WTC11 (cell line): ENCODE data around the gene TCHH. TPM values are rescaled to one million over a fixed set of nuclear protein-coding genes. Genes with fewer than 3 reads are reported as not detected.

ENCODE experiments used
- ATAC-seq: fragments of 200-7000 bp; cut with Tn5 transposase; 2 replicates; pipeline ENCODE4 v1.10.0; 2021; ENCODE audit warnings: mild to moderate bottlenecking, moderate library complexity
- CTCF ChIA-PET: fragments of 300-600 bp; sonication (Branson Sonifier 250); formaldehyde crosslinking; loops from one replicate; lab custom pipeline; 2021; ENCODE audit warnings: antibody characterized with exemption; lab: Charles Lee
- POLR2A ChIA-PET: fragments of 350-600 bp; sonication (Branson Sonifier 250); formaldehyde crosslinking; loops from one replicate; lab custom pipeline; 2021; ENCODE audit warnings: antibody characterized with exemption; lab: Charles Lee
- DNase-seq: peaks from one replicate; pipeline ENCODE4 v3.0.0; 2021; ENCODE audit warnings: low spot score
- H3K27ac Mint-ChIP-seq: 2 replicates; pipeline ENCODE4 v1.8.0; 2021; ENCODE audit warnings: mixed read lengths
- H3K27me3 Mint-ChIP-seq: 2 replicates; pipeline ENCODE4 v1.8.0; 2021; ENCODE audit warnings: low read depth, mild to moderate bottlenecking, moderate library complexity, mixed read lengths
- H3K36me3 Mint-ChIP-seq: 2 replicates; pipeline ENCODE4 v1.8.0; 2021; ENCODE audit warnings: mixed read lengths
- H3K4me1 Mint-ChIP-seq: 2 replicates; pipeline ENCODE4 v1.8.0; 2022; ENCODE audit warnings: mixed read lengths
- H3K4me3 Mint-ChIP-seq: 2 replicates; pipeline ENCODE4 v1.8.0; 2021; ENCODE audit warnings: mild to moderate bottlenecking, moderate library complexity, mixed read lengths
- H3K9me3 Mint-ChIP-seq: 2 replicates; pipeline ENCODE4 v1.8.0; 2021; ENCODE audit warnings: mixed read lengths
- ATF2 ChIP-seq: sonication (generic); formaldehyde crosslinking; IDR thresholded peaks from 2 replicates; pipeline ENCODE4 v1.8.1; 2022; ENCODE audit warnings: low read depth, missing genetic modification reagents, borderline replicate concordance
- ATF3 ChIP-seq: sonication (generic); formaldehyde crosslinking; conservative IDR thresholded peaks from 2 replicates; pipeline ENCODE4 v1.8.1; 2022; ENCODE audit warnings: mild to moderate bottlenecking, missing genetic modification reagents
- CTCF ChIP-seq: fragments of 200-600 bp; IDR thresholded peaks from 2 replicates; pipeline ENCODE4 v1.8.0; 2022; ENCODE audit warnings: antibody characterized with exemption
- E2F1 ChIP-seq: sonication (generic); formaldehyde crosslinking; IDR thresholded peaks from 2 replicates; pipeline ENCODE4 v1.8.0; 2022; ENCODE audit warnings: mild to moderate bottlenecking, missing genetic modification reagents
- EMX1 ChIP-seq: fragments of 250-450 bp; sonication (Bioruptor Pico); IDR thresholded peaks from 2 replicates; pipeline ENCODE4 v1.8.0; 2021; ENCODE audit warnings: mild to moderate bottlenecking
- ERG ChIP-seq: fragments of 250-450 bp; sonication (Bioruptor Pico); IDR thresholded peaks from 2 replicates; pipeline ENCODE4 v1.8.0; 2021; ENCODE audit warnings: mild to moderate bottlenecking
- ETV6 ChIP-seq: sonication (generic); formaldehyde crosslinking; IDR thresholded peaks from 2 replicates; pipeline ENCODE4 v1.8.1; 2022; ENCODE audit warnings: mild to moderate bottlenecking, missing genetic modification reagents
- FOXK1 ChIP-seq: sonication (generic); formaldehyde crosslinking; IDR thresholded peaks from 2 replicates; pipeline ENCODE4 v1.8.0; 2022; ENCODE audit warnings: mild to moderate bottlenecking, moderate library complexity, missing genetic modification reagents
- FOXP1 ChIP-seq: sonication (generic); formaldehyde crosslinking; IDR thresholded peaks from 2 replicates; pipeline ENCODE4 v1.8.0; 2022; ENCODE audit warnings: missing genetic modification reagents, mild to moderate bottlenecking, moderate library complexity, borderline replicate concordance
- HMGA2 ChIP-seq: fragments of 250-450 bp; sonication (Bioruptor Pico); IDR thresholded peaks from 2 replicates; pipeline ENCODE4 v1.4.0; 2021; ENCODE audit warnings: mild to moderate bottlenecking, moderate library complexity
- NFE2L1 ChIP-seq: sonication (generic); formaldehyde crosslinking; IDR thresholded peaks from 2 replicates; pipeline ENCODE4 v1.8.1; 2023; ENCODE audit warnings: missing genetic modification reagents
- NR1H2 ChIP-seq: sonication (generic); formaldehyde crosslinking; IDR thresholded peaks from 2 replicates; pipeline ENCODE4 v1.9.0; 2021; ENCODE audit warnings: mild to moderate bottlenecking, moderate library complexity, missing genetic modification reagents
- PRRX2 ChIP-seq: fragments of 250-450 bp; sonication (Bioruptor Pico); IDR thresholded peaks from 2 replicates; pipeline ENCODE4 v1.8.0; 2021; ENCODE audit warnings: mild to moderate bottlenecking
- SMAD3 ChIP-seq: sonication (generic); formaldehyde crosslinking; IDR thresholded peaks from 2 replicates; pipeline ENCODE4 v1.8.0; 2022; ENCODE audit warnings: missing genetic modification reagents, mild to moderate bottlenecking, borderline replicate concordance
- SP1 ChIP-seq: sonication (generic); formaldehyde crosslinking; conservative IDR thresholded peaks from 2 replicates; pipeline ENCODE4 v1.8.1; 2022; ENCODE audit warnings: missing genetic modification reagents
- USF2 ChIP-seq: sonication (generic); formaldehyde crosslinking; IDR thresholded peaks from 2 replicates; pipeline ENCODE4 v1.8.1; 2023; ENCODE audit warnings: mild to moderate bottlenecking, missing genetic modification reagents, moderate library complexity
- ZBTB43 ChIP-seq: sonication (generic); formaldehyde crosslinking; IDR thresholded peaks from 2 replicates; pipeline ENCODE4 v1.8.1; 2023; ENCODE audit warnings: mild to moderate bottlenecking, missing genetic modification reagents
- ZNF138 ChIP-seq: sonication (generic); formaldehyde crosslinking; conservative IDR thresholded peaks from 2 replicates; pipeline ENCODE4 v1.8.1; 2022; ENCODE audit warnings: mild to moderate bottlenecking, moderate library complexity, missing genetic modification reagents
- ZNF263 ChIP-seq: sonication (generic); formaldehyde crosslinking; IDR thresholded peaks from 2 replicates; pipeline ENCODE4 v1.8.1; 2022; ENCODE audit warnings: low read depth, mild to moderate bottlenecking, moderate library complexity, missing genetic modification reagents
- ZNF396 ChIP-seq: fragments of 250-450 bp; sonication (Bioruptor Pico); IDR thresholded peaks from 2 replicates; pipeline ENCODE4 v1.8.0; 2021; ENCODE audit warnings: mild to moderate bottlenecking, moderate library complexity, borderline replicate concordance
- ZNF423 ChIP-seq: fragments of 250-450 bp; sonication (Bioruptor Pico); IDR thresholded peaks from 2 replicates; pipeline ENCODE4 v2.1.2; 2022; ENCODE audit warnings: mild to moderate bottlenecking, moderate library complexity
- ZNF512 ChIP-seq: sonication (generic); formaldehyde crosslinking; IDR thresholded peaks from 2 replicates; pipeline ENCODE4 v1.8.1; 2022; ENCODE audit warnings: missing genetic modification reagents, borderline replicate concordance
- ZNF671 ChIP-seq: fragments of 250-450 bp; sonication (Bioruptor Pico); IDR thresholded peaks from 2 replicates; pipeline ENCODE4 v1.8.0; 2021; ENCODE audit warnings: mild to moderate bottlenecking
- total RNA-seq: library from RNA; stranded (reverse); gene quantifications from 3 replicates; pipeline ENCODE4 v1.2.3, GENCODE V29; 2021

TCHH gene
- total RNA-seq, 1 experiment from 2014 or later, result 0.04 TPM

GRCh38 chr1:152125834-152126443 is 10.7 kb upstream of the TCHH start:
- DNase-seq (no peak), ATAC-seq (no peak)
- H3K27ac Mint-ChIP-seq, result no peak overlapping the region
- peaks cover 29% of the 10 kb centered on the region for H3K27me3 Mint-ChIP-seq
- peaks cover 8% of the 10 kb centered on the region; the same call in 1 of the 2 replicates for H3K4me1 Mint-ChIP-seq
- H3K4me3 Mint-ChIP-seq, result no peak overlapping the region
- peaks cover 62% of the 10 kb centered on the region for H3K9me3 Mint-ChIP-seq
- POLR2A ChIA-PET, result no interaction called here
- peaks cover 11% of the 10 kb centered on the region for H3K36me3 Mint-ChIP-seq
- TF ChIP-seq SMAD3, result no peak
- TF ChIP-seq USF2 (CRISPR knock-in tag), result no peak
- no peak for TF ChIP-seq ATF3 (CRISPR knock-in tag)
- no peak for TF ChIP-seq SP1 (CRISPR knock-in tag)
- no peak for TF ChIP-seq HMGA2 (CRISPR knock-in tag)
- no peak for TF ChIP-seq ZNF671
- no peak for TF ChIP-seq FOXP1 (CRISPR knock-in tag)
- no peak for TF ChIP-seq ZBTB43
- TF ChIP-seq EMX1 (CRISPR knock-in tag), result no peak
- TF ChIP-seq, all 79 proteins: peak for 0
- CTCF ChIA-PET, result interaction anchor here (0.7 kb wide), 1 partner anchor 63 kb away, joined by 3 read pairs; no protein-coding TSS in a partner anchor

GRCh38 chr1:152118915-152119314 is 3.7 kb upstream of the TCHH start:
- peaks cover 39% of the 10 kb centered on the region for H3K9me3 Mint-ChIP-seq
- H3K4me1 Mint-ChIP-seq, result peaks cover 3% of the 10 kb centered on the region; the same call in 1 of the 2 replicates
- no peak overlapping the region for H3K4me3 Mint-ChIP-seq
- POLR2A ChIA-PET, result no interaction called here
- ATAC-seq (no peak), DNase-seq (no peak)
- H3K27ac Mint-ChIP-seq, result no peak overlapping the region
- CTCF ChIA-PET, result no interaction called here
- peaks cover 25% of the 10 kb centered on the region for H3K27me3 Mint-ChIP-seq
- TF ChIP-seq ATF2 (CRISPR knock-in tag) (no peak), ZNF138 (CRISPR knock-in tag) (no peak), ERG (no peak), NFE2L1 (CRISPR knock-in tag) (no peak)
- TF ChIP-seq, all 79 proteins: peak for 0
- H3K36me3 Mint-ChIP-seq, result peaks cover 8% of the 10 kb centered on the region; the same call in 1 of the 2 replicates

- Mint-ChIP-seq H3K27me3 (no peaks in the 10 kb centered on the region; the same call in 1 of the 2 replicates), H3K9me3 (peaks cover 17% of the 10 kb centered on the region), H3K36me3 (peaks cover 7% of the 10 kb centered on the region; the same call in 1 of the 2 replicates), H3K27ac (no peak overlapping the region), H3K4me3 (no peak overlapping the region), H3K4me1 (no peaks in the 10 kb centered on the region; the same call in 1 of the 2 replicates)
- DNase-seq, result no peak
- no peak for ATAC-seq
- CTCF ChIA-PET, result interaction anchor here (1.6 to 5.8 kb wide), 3 partner anchors 45 to 145 kb away, joined by 4 to 41 read pairs (median 5); no protein-coding TSS in a partner anchor
- POLR2A ChIA-PET, result no interaction called here
- TF ChIP-seq ZNF263 (CRISPR knock-in tag) (no peak), ZNF396 (CRISPR knock-in tag) (no peak), ZNF423 (CRISPR knock-in tag) (no peak), ZNF512 (CRISPR knock-in tag) (no peak), ETV6 (CRISPR knock-in tag) (no peak), E2F1 (CRISPR knock-in tag) (no peak), NR1H2 (CRISPR knock-in tag) (no peak), CTCF (no peak), PRRX2 (CRISPR knock-in tag) (no peak), FOXK1 (CRISPR knock-in tag) (no peak)
These were observed 2.3 kb downstream of the TCHH start for GRCh38 chr1:152112885-152113432.
